SK-N-SH (cell line): Measurements from ENCODE around the gene BTBD10. TPM values are rescaled to one million over a fixed set of nuclear protein-coding genes. Genes with fewer than 3 reads are reported as not detected.

Experiments used
- CTCF ChIA-PET: fragments of 300-600, 350-600 bp; formaldehyde crosslinking; extraction: SDS; loops from one replicate; lab custom pipeline; 2021; lab: Yijun Ruan, JAX
- POLR2A ChIA-PET: fragments of 350-600 bp; sonication (Branson Sonifier 250); formaldehyde crosslinking; extraction: SDS; loops from one replicate; lab custom pipeline; 2020; ENCODE audit warnings: antibody characterized with exemption, inconsistent platforms; lab: Yijun Ruan, JAX
- DNase-seq: peaks from one replicate; pipeline ENCODE4 v3.0.0; 2012
- H2AFZ ChIP-seq: fragments of 200-600 bp; sonication (generic); 2 replicates; pipeline ENCODE4 v1.8.1; 2016; ENCODE audit warnings: antibody characterized with exemption, mild to moderate bottlenecking, low read depth
- H3F3A ChIP-seq: fragments of 200-600 bp; sonication (generic); replicated peaks from 2 replicates; pipeline ENCODE3; 2016; ENCODE audit warnings: antibody characterized with exemption, mild to moderate bottlenecking; ENCODE audit not compliant: insufficient read depth
- H3K27ac ChIP-seq, 2 experiments: fragments of 200-500 bp in 1 of 2; fragments of 200-600 bp in 1 of 2; sonication (Bioruptor generic) in 1 of 2; sonication (generic), shearing (Covaris generic) in 1 of 2; 2 replicates each; pipeline versions ENCODE4 v1.5.1 to v1.6.1; 2014 to 2016; ENCODE audit warnings: low read depth in 2 of 2, inconsistent platforms in 1 of 2, low read length in 1 of 2, mild to moderate bottlenecking in 1 of 2, mixed read lengths in 1 of 2
- H3K27me3 ChIP-seq: fragments of 200-600 bp; sonication (generic), shearing (Covaris generic); 2 replicates; pipeline ENCODE4 v1.6.1; 2016; ENCODE audit warnings: mixed run types; ENCODE audit not compliant: insufficient read depth
- H3K36me3 ChIP-seq, 2 experiments: fragments of 200-500 bp in 1 of 2; fragments of 200-600 bp in 1 of 2; sonication (Bioruptor generic) in 1 of 2; sonication (generic) in 1 of 2; replicated peaks in 1 of 2; 2 replicates each; pipeline versions ENCODE3 to v1.5.1; 2014 to 2016; ENCODE audit warnings: low read length in 1 of 2, mild to moderate bottlenecking in 1 of 2; ENCODE audit not compliant: insufficient read depth in 2 of 2, control insufficient read depth in 1 of 2
- H3K4me1 ChIP-seq, 2 experiments: fragments of 200-500 bp in 1 of 2; fragments of 200-600 bp in 1 of 2; sonication (Bioruptor generic) in 1 of 2; sonication (generic), shearing (Covaris generic) in 1 of 2; 2 replicates each; pipeline versions ENCODE4 v1.5.1 to v1.6.1; 2014 to 2016; ENCODE audit warnings: low read depth in 1 of 2, low read length in 1 of 2, mixed run types in 1 of 2; ENCODE audit not compliant: insufficient read depth in 2 of 2, control insufficient read depth in 1 of 2
- H3K4me2 ChIP-seq: fragments of 200-600 bp; sonication (generic), shearing (Covaris generic); 2 replicates; pipeline ENCODE4 v1.6.1; 2017; ENCODE audit warnings: mixed run types
- H3K4me3 ChIP-seq, 2 experiments: fragments of 200-500 bp in 1 of 2; fragments of 200-600 bp in 1 of 2; sonication (Bioruptor generic) in 1 of 2; sonication (generic), shearing (Covaris generic) in 1 of 2; 2 replicates each; pipeline versions ENCODE4 v1.5.1 to v1.8.1; 2014 to 2016; ENCODE audit warnings: low read depth in 2 of 2, inconsistent platforms in 1 of 2, low read length in 1 of 2, mild to moderate bottlenecking in 1 of 2, mixed read lengths in 1 of 2, moderate library complexity in 1 of 2
- H3K79me2 ChIP-seq: fragments of 200-600 bp; sonication (generic); 2 replicates; pipeline ENCODE4 v1.8.1; 2017; ENCODE audit warnings: mild to moderate bottlenecking; ENCODE audit not compliant: insufficient read depth
- H3K9ac ChIP-seq: fragments of 200-600 bp; sonication (generic); 2 replicates; pipeline ENCODE4 v1.6.1; 2017; ENCODE audit warnings: mixed run types
- H3K9me2 ChIP-seq: fragments of 200-600 bp; sonication (generic); 2 replicates; pipeline ENCODE4 v1.6.1; 2017; ENCODE audit warnings: mixed run types
- H3K9me3 ChIP-seq: fragments of 200-600 bp; sonication (generic); 2 replicates; pipeline ENCODE4 v1.6.1; 2017; ENCODE audit warnings: mixed run types, mild to moderate bottlenecking, moderate library complexity
- H4K20me1 ChIP-seq: fragments of 200-600 bp; sonication (generic); 2 replicates; pipeline ENCODE4 v1.6.1; 2017; ENCODE audit warnings: mild to moderate bottlenecking, mixed run types; ENCODE audit not compliant: insufficient read depth
- FOSL2 ChIP-seq: IDR thresholded peaks from 2 replicates; pipeline ENCODE4 v1.4.0; 2012; ENCODE audit warnings: low read depth, mild to moderate bottlenecking, moderate library complexity, borderline replicate concordance
- FOXM1 ChIP-seq: IDR thresholded peaks from 2 replicates; pipeline ENCODE4 v1.4.0; 2012; ENCODE audit warnings: low read depth, mild to moderate bottlenecking
- GABPA ChIP-seq: IDR thresholded peaks from 2 replicates; pipeline ENCODE4 v1.4.0; 2012; ENCODE audit warnings: low read depth, mild to moderate bottlenecking
- JUND ChIP-seq: IDR thresholded peaks from 2 replicates; pipeline ENCODE4 v1.4.0; 2012
- MEF2A ChIP-seq: IDR thresholded peaks from 2 replicates; pipeline ENCODE4 v1.4.0; 2012; ENCODE audit warnings: low read depth, borderline replicate concordance
- MXI1 ChIP-seq: IDR thresholded peaks from 2 replicates; pipeline ENCODE4 v1.6.1; 2012; ENCODE audit warnings: mild to moderate bottlenecking, low read depth, low read length, improper control_type of control experiment
- RCOR1 ChIP-seq: fragments of 150-350 bp; IDR thresholded peaks from 2 replicates; pipeline ENCODE4 v1.6.1; 2017; ENCODE audit warnings: antibody characterized with exemption, low read length
- RFX5 ChIP-seq: IDR thresholded peaks from 2 replicates; pipeline ENCODE4 v1.6.1; 2012; ENCODE audit warnings: mild to moderate bottlenecking, improper control_type of control experiment, low read length
- RXRA ChIP-seq: IDR thresholded peaks from 2 replicates; pipeline ENCODE4 v1.4.0; 2012; ENCODE audit warnings: low read depth, mild to moderate bottlenecking, borderline replicate concordance
- TAF1 ChIP-seq: IDR thresholded peaks from 2 replicates; pipeline ENCODE4 v1.6.1; 2012; ENCODE audit warnings: low read depth, mild to moderate bottlenecking, low read length, moderate library complexity, borderline replicate concordance
- YY1 ChIP-seq: IDR thresholded peaks from 2 replicates; pipeline ENCODE4 v1.4.0; 2012; ENCODE audit warnings: low read depth, mild to moderate bottlenecking
- WGBS: methylation state at CpG from one replicate; pipeline ENCODE4 v1.1.6; 2017; ENCODE audit warnings: low lambda C conversion rate; 5-methylcytosine and 5-hydroxymethylcytosine counted together
- polyA plus RNA-seq, 3 experiments: library from polyadenylated mRNA; depleted of rRNA; stranded (reverse); fragments of >200 nt; gene quantifications; 2 replicates each; pipeline ENCODE4 v1.2.3, GENCODE V29; 2012
- TF ChIP-seq, protein P1 (sequence below): fragments of 200-600 bp; sonication (generic); IDR thresholded peaks from 2 replicates; pipeline ENCODE4 v1.6.1; 2017; ENCODE audit warnings: antibody characterized with exemption, mild to moderate bottlenecking, moderate library complexity
- TF ChIP-seq, protein P2 (sequence below): IDR thresholded peaks from 2 replicates; pipeline ENCODE4; 2012
- TF ChIP-seq, protein P3 (sequence below): fragments of 150-350 bp; IDR thresholded peaks from 2 replicates; pipeline ENCODE4 v1.6.1; 2017; ENCODE audit warnings: antibody characterized with exemption, low read length, low read depth, borderline replicate concordance

BTBD10 gene
- polyA plus RNA-seq, 1 of the 3 experiments (the other 2 are of a cell fraction): 23.0 TPM

DNA sequence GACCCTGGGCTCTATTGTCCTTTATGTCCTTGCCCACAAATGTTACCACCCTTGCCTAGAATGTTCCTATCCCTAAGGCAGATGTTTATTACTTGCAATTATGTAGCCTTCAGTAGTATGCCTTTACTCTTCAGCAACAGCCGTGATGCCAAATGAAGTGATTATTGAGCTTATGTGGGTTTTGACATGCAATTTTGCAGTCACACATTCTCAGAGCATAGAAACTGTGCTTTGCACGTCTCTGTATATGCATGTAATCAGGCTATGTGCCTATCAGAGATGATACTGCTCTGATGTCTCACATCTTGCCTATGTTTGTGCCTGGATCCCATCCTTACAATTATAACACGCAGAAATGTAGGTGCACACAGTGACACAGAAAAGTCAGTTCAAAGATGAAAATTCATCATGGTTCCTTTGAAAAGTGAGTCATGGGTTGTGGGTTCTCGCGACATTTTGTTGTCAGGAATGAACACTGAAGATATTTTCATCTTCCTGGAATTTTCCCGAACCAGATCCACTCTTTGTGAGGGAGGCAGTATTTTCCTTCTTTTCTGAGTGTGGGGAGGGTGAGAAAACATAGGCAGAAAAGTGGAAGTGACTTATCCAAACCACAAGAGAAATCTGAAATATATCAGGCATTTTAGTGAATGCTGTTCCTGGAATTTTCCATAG, 104.3 kb downstream of the BTBD10 start:
- POLR2A ChIA-PET: no interaction called here
- H3K27ac ChIP-seq: peak overlapping the region in 1 of 2 experiments; percentile 64; a peak in 2 of 4 replicates

DNA sequence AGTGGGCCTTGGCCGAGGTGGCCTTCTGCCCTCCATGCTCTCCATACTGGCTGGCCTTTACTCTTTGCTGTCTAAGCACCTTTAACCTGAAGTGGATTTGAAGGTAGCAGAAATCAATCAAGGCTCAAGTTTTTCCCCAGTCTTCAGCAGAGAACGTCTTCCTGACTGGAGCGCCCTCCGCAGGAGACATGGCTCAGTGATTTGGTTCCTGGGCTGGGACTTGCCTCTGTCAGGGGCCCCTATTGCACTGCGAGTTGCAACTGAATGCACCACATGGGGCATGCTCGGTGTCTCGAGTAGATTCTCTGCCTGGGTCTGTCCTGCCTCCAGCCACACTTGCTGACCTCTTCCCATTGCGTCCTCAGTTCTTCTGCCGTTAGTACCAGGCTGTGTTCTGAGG, 105.8 kb downstream of the BTBD10 start:
- H3K79me2 ChIP-seq: no peaks in the 10 kb centered on the region
- no peak overlapping the region for H2AFZ ChIP-seq
- no peak for DNase-seq
- TF ChIP-seq, protein P1, sequence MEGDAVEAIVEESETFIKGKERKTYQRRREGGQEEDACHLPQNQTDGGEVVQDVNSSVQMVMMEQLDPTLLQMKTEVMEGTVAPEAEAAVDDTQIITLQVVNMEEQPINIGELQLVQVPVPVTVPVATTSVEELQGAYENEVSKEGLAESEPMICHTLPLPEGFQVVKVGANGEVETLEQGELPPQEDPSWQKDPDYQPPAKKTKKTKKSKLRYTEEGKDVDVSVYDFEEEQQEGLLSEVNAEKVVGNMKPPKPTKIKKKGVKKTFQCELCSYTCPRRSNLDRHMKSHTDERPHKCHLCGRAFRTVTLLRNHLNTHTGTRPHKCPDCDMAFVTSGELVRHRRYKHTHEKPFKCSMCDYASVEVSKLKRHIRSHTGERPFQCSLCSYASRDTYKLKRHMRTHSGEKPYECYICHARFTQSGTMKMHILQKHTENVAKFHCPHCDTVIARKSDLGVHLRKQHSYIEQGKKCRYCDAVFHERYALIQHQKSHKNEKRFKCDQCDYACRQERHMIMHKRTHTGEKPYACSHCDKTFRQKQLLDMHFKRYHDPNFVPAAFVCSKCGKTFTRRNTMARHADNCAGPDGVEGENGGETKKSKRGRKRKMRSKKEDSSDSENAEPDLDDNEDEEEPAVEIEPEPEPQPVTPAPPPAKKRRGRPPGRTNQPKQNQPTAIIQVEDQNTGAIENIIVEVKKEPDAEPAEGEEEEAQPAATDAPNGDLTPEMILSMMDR: 0 out of 2 replicates have a peak, but pooled peaks have one; percentile 11
- no peak for TF ChIP-seq JUND
- H3K36me3 ChIP-seq: peaks cover 20 to 23% of the 10 kb centered on the region in 2 experiments
- H3K9me3 ChIP-seq: no peaks in the 10 kb centered on the region
- no peak overlapping the region for H3K9ac ChIP-seq
- peaks cover 13% of the 10 kb centered on the region for H3F3A ChIP-seq
- no peak overlapping the region for H3K27ac ChIP-seq
- no peaks in the 10 kb centered on the region for H4K20me1 ChIP-seq
- 100% methylated on average over 6 of the region's 9 CpGs for WGBS
- H3K27me3 ChIP-seq: no peaks in the 10 kb centered on the region
- ChIA-PET CTCF (interaction anchor here (1.5 kb wide), 1 partner anchor 21 kb away, joined by 3 read pairs; no protein-coding TSS in a partner anchor), POLR2A (no interaction called here)
- H3K4me1 ChIP-seq: no peaks in the 10 kb centered on the region; a peak in 1 of 4 replicates
- no peaks in the 10 kb centered on the region for H3K9me2 ChIP-seq
- H3K4me2 ChIP-seq: no peak overlapping the region
- no peak overlapping the region for H3K4me3 ChIP-seq

More for the DNA sequence above, 104.3 kb downstream of the BTBD10 start:
- H3K27me3 ChIP-seq: no peaks in the 10 kb centered on the region
- H2AFZ ChIP-seq: no peak overlapping the region
- no peak overlapping the region for H3K9ac ChIP-seq
- no peaks in the 10 kb centered on the region for H4K20me1 ChIP-seq
- no peaks in the 10 kb centered on the region for H3K4me1 ChIP-seq
- CTCF ChIA-PET: interaction anchor here (1.0 to 1.5 kb wide), 4 partner anchors 23 to 176 kb away, joined by 3 to 4 read pairs (median 3); no protein-coding TSS in a partner anchor
- H3K36me3 ChIP-seq: peaks cover 24 to 30% of the 10 kb centered on the region in 2 experiments
- no peak overlapping the region for H3K4me3 ChIP-seq
- TF ChIP-seq RFX5 (no peak), RCOR1 (no peak), FOXM1 (no peak), RXRA (no peak), MXI1 (no peak), MEF2A (no peak), FOSL2 (peak; percentile 46; the same call in 1 of the 2 replicates), YY1 (no peak), GABPA (no peak), TAF1 (no peak), JUND (peak; percentile 33; the same call in 1 of the 2 replicates)
- TF ChIP-seq, protein P2, sequence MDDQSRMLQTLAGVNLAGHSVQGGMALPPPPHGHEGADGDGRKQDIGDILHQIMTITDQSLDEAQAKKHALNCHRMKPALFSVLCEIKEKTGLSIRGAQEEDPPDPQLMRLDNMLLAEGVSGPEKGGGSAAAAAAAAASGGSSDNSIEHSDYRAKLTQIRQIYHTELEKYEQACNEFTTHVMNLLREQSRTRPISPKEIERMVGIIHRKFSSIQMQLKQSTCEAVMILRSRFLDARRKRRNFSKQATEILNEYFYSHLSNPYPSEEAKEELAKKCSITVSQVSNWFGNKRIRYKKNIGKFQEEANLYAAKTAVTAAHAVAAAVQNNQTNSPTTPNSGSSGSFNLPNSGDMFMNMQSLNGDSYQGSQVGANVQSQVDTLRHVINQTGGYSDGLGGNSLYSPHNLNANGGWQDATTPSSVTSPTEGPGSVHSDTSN: peak; percentile 39; the same call in 1 of the 2 replicates
- TF ChIP-seq, protein P1: no peak
- TF ChIP-seq, protein P3, sequence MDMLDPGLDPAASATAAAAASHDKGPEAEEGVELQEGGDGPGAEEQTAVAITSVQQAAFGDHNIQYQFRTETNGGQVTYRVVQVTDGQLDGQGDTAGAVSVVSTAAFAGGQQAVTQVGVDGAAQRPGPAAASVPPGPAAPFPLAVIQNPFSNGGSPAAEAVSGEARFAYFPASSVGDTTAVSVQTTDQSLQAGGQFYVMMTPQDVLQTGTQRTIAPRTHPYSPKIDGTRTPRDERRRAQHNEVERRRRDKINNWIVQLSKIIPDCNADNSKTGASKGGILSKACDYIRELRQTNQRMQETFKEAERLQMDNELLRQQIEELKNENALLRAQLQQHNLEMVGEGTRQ: no peak
- H3K9me3 ChIP-seq: no peaks in the 10 kb centered on the region
- H3F3A ChIP-seq: peaks cover 13% of the 10 kb centered on the region
- WGBS: 77% methylated on average over 6 of the region's 6 CpGs
- H3K79me2 ChIP-seq: no peaks in the 10 kb centered on the region
- no peak for DNase-seq
- H3K4me2 ChIP-seq: no peak overlapping the region
- no peaks in the 10 kb centered on the region for H3K9me2 ChIP-seq
